HFFc6 (cell line): ENCODE measurements around the gene RBM47. TPM values are rescaled to one million over a fixed set of nuclear protein-coding genes. Genes with fewer than 3 reads are reported as not detected.
A peak's percentile ranks its signal among the peaks of the same experiment; 100 is the strongest.

ENCODE experiments used
- DNase-seq: peaks from one replicate; pipeline ENCODE4 v3.0.0-alpha.2; 2018
- H3K27ac Mint-ChIP-seq: 2 replicates; pipeline ENCODE4 v1.8.0; 2020; ENCODE audit warnings: mild to moderate bottlenecking, mixed read lengths
- H3K27me3 Mint-ChIP-seq: 2 replicates; pipeline ENCODE4 v1.8.0; 2021; ENCODE audit warnings: mild to moderate bottlenecking, moderate library complexity, mixed read lengths; ENCODE audit not compliant: insufficient read depth
- H3K36me3 Mint-ChIP-seq: 2 replicates; pipeline ENCODE4 v1.8.0; 2021; ENCODE audit warnings: low read depth, mixed read lengths
- H3K4me1 Mint-ChIP-seq: 2 replicates; pipeline ENCODE4 v1.8.0; 2020; ENCODE audit warnings: low read depth, mixed read lengths
- H3K4me3 Mint-ChIP-seq: 2 replicates; pipeline ENCODE4 v1.8.0; 2020; ENCODE audit warnings: mild to moderate bottlenecking, moderate library complexity, mixed read lengths
- H3K9me3 Mint-ChIP-seq: 2 replicates; pipeline ENCODE4 v1.8.0; 2020; ENCODE audit warnings: mild to moderate bottlenecking, mixed read lengths
- total RNA-seq, 6 experiments: library from RNA; stranded (reverse); fragmentation: NEBNext Ultra II Directional; extraction: Animal tissue kit (Norgen Biotek cat#: 25700); gene quantifications; 2 replicates in 1 of 6; 3 replicates in 5 of 6; pipeline ENCODE4 v1.2.3, GENCODE V29; 2021
- TF ChIP-seq, protein P1 (sequence below): fragments of 200-600 bp; sonication (generic); IDR thresholded peaks from 2 replicates; pipeline ENCODE4 v1.5.0; 2021; ENCODE audit warnings: antibody characterized with exemption, mild to moderate bottlenecking

Gene RBM47
- total RNA-seq, 6 experiments from 2014 or later: 0.95 to 1.5 (median 1.4) TPM

DNA sequence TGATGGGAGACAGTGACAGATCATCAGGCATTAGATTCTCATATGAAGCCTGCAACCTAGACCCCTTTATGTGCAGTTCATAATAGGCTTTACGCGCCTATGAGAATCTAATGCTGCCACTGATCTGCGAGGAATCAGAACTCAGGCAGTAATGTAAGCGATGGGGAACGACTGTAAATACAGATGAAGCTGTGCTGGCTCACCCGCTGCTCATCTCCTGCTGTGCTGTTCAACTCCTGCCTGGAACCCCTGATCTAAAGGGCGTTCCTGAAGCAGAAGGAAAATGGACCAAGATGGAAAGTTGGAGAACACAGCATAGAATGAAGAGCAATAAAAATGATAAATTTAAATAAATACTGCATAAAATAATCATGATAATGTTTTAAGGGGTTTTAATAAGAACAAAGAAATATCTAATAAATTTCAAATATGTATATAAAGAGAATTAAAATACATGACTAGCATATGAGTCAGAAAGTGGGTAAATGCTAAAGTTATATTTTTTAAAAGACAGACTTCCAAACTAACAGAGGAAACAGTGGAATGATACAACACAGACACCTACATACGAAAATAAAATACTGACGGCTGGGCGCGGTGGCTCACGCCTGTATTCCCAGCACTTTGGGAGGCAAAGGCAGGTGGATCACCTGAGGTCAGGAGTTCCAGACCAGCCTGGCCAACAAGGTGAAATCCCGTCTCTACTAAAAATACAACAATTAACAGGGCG is 59.2 kb downstream of the RBM47 start:
- H3K27me3 Mint-ChIP-seq: no peaks in the 10 kb centered on the region; the same call in 1 of the 2 replicates
- DNase-seq: no peak
- peak overlapping the region; percentile 16; the same call in 1 of the 2 replicates for H3K27ac Mint-ChIP-seq
- H3K4me1 Mint-ChIP-seq: peaks cover 16% of the 10 kb centered on the region
- H3K4me3 Mint-ChIP-seq: no peak overlapping the region
- TF ChIP-seq, protein P1, sequence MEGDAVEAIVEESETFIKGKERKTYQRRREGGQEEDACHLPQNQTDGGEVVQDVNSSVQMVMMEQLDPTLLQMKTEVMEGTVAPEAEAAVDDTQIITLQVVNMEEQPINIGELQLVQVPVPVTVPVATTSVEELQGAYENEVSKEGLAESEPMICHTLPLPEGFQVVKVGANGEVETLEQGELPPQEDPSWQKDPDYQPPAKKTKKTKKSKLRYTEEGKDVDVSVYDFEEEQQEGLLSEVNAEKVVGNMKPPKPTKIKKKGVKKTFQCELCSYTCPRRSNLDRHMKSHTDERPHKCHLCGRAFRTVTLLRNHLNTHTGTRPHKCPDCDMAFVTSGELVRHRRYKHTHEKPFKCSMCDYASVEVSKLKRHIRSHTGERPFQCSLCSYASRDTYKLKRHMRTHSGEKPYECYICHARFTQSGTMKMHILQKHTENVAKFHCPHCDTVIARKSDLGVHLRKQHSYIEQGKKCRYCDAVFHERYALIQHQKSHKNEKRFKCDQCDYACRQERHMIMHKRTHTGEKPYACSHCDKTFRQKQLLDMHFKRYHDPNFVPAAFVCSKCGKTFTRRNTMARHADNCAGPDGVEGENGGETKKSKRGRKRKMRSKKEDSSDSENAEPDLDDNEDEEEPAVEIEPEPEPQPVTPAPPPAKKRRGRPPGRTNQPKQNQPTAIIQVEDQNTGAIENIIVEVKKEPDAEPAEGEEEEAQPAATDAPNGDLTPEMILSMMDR: no peak
- H3K9me3 Mint-ChIP-seq: no peaks in the 10 kb centered on the region
- no peaks in the 10 kb centered on the region for H3K36me3 Mint-ChIP-seq

DNA sequence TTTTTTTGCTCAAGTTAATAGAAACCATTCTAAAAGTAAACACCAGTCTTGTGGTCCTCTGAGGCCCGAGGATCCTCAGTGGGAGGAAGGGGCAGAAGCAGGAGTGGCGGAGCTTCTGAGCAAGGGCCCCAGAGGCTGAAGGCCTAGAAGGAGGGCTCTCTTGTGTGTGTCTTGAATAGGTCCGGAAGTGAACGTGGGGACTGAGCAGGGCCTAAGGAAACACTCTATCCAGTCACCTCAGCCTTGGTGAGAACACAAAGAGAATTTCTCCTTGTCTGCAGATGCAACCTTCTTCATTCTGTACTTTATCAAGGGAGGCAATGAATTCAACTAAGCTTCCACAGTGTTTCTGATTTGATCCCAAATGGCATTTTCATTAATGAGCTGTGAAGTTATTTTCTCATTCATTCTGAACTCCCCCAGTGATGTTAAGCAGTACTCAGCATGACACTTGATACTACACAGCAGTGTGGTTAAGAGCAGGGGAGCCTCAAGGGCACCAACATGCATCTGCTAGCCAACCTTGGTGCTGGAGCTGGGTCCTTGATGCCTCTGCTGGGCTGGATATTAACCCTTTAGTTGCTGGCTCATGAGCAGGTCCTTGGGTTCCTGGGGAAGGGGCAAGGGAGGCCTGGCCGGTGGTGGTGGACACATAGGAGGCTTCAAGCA is 64.7 kb downstream of the RBM47 start:
- TF ChIP-seq, protein P1: no peak
- no peak overlapping the region for H3K4me3 Mint-ChIP-seq
- no peak overlapping the region; the same call in 1 of the 2 replicates for H3K27ac Mint-ChIP-seq
- no peaks in the 10 kb centered on the region for H3K9me3 Mint-ChIP-seq
- no peaks in the 10 kb centered on the region for H3K36me3 Mint-ChIP-seq
- no peaks in the 10 kb centered on the region; the same call in 1 of the 2 replicates for H3K27me3 Mint-ChIP-seq
- H3K4me1 Mint-ChIP-seq: peaks cover 38% of the 10 kb centered on the region
- no peak for DNase-seq

DNA sequence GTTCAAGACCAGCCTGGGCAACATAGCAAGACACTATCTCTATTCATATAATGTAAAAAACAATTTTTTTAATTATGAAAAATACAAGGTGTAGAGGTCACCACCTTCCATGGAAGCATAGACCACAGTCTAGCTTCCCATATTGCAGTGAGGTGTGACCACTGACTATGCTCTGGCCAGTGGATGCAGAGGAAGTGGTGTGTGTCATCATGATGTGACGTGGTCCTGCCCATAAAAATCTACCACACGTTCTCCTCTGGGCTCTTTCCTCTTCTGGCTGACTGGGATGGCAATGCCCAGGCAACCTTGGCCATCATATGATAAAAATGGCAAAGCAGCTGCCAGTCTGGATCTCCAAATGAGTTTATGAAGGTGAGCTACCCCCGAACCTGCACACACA is 65.7 kb downstream of the RBM47 start:
- DNase-seq: peak; percentile 67
- H3K27me3 Mint-ChIP-seq: no peaks in the 10 kb centered on the region; the same call in 1 of the 2 replicates
- H3K27ac Mint-ChIP-seq: peak overlapping the region; percentile 73
- H3K9me3 Mint-ChIP-seq: no peaks in the 10 kb centered on the region
- H3K36me3 Mint-ChIP-seq: no peaks in the 10 kb centered on the region
- H3K4me3 Mint-ChIP-seq: no peak overlapping the region
- peaks cover 42% of the 10 kb centered on the region for H3K4me1 Mint-ChIP-seq
- TF ChIP-seq, protein P1: no peak

DNA sequence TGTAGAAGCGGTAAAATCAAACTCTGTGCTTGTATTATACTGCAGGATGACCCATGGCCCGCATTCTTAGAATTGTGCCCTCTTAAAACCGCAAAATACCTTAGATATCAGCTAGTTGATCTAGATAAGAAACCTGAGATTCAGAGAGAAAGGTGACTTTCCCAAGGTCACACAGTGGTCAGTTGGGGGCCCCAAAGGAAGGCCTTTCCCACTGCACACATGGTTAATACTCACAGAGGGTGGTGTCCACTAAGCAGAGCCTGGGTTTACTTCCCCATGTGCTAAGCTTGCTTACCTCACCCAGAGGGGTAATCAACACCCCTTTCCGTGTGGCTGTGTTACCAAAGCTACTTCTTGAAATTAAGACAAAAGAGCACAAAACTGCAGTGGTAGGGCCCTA is 66.3 kb downstream of the RBM47 start:
- H3K4me1 Mint-ChIP-seq: peaks cover 43% of the 10 kb centered on the region
- H3K27me3 Mint-ChIP-seq: no peaks in the 10 kb centered on the region; the same call in 1 of the 2 replicates

DNA sequence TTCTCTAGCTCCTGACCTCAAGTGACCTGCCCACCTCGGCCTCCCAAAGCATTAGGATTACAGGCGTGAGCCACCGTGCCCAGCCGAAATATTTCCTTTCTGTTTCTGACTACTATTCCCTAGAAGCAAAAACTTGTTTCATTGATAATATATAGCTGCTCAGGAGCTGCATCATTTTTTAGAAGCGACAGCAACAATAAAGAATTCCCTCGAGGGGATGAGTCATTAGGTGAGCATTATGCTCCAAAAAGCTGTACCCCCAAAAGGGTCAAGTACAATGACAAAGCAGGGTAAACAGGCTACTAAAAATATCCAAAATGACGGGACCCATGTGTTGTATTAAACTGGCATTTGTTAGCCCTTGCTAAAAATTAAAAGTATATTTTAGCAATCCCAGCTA is 67.0 kb downstream of the RBM47 start:
- Mint-ChIP-seq H3K9me3 (no peaks in the 10 kb centered on the region), H3K27me3 (no peaks in the 10 kb centered on the region; the same call in 1 of the 2 replicates), H3K4me1 (peaks cover 43% of the 10 kb centered on the region), H3K27ac (peak overlapping the region; percentile 51; the same call in 1 of the 2 replicates), H3K36me3 (no peaks in the 10 kb centered on the region), H3K4me3 (0 out of 2 replicates have a peak overlapping the region, but pooled peaks have one; percentile 7)
- DNase-seq: no peak
- TF ChIP-seq, protein P1: no peak

More for the DNA sequence above, 66.3 kb downstream of the RBM47 start:
- Mint-ChIP-seq H3K36me3 (no peaks in the 10 kb centered on the region), H3K4me3 (peak overlapping the region; percentile 59), H3K27ac (peak overlapping the region; percentile 66), H3K9me3 (no peaks in the 10 kb centered on the region)
- TF ChIP-seq, protein P1: no peak
- no peak for DNase-seq
